Heart left ventricle (tissue), 16 donors: ENCODE measurements around the gene PLEKHA6. TPM values are rescaled to one million over a fixed set of nuclear protein-coding genes. Genes with fewer than 3 reads are reported as not detected.

ENCODE experiments used
- ATAC-seq, 4 donors: fragments of 200-7000 bp; cut with Tn5 transposase; one replicate each; pipeline ENCODE4 v1.9.1; 2020 to 2022; ENCODE audit warnings: moderate library complexity in 4 of 4, mild to moderate bottlenecking in 3 of 4, moderate number of reproducible peaks in 1 of 4
- DNase-seq, 5 donors: peaks; one replicate each; pipeline ENCODE4 v3.0.0-alpha.2; 2020
- H3K27ac ChIP-seq, 12 donors: fragments of 200-600 bp; sonication (generic) in 4 of 12; one replicate each; pipeline versions ENCODE4 v1.5.0 to v1.8.0; 2016 to 2022; ENCODE audit warnings: mild to moderate bottlenecking in 2 of 12
- H3K27me3 ChIP-seq, 9 donors: fragments of 200-600 bp; sonication (generic) in 2 of 9; one replicate each; pipeline versions ENCODE4 v1.5.1 to v1.8.0; 2016 to 2022; ENCODE audit warnings: mild to moderate bottlenecking in 3 of 9
- H3K36me3 ChIP-seq, 9 donors: fragments of 200-600 bp; sonication (generic) in 2 of 9; one replicate each; pipeline versions ENCODE4 v1.5.0 to v1.8.0; 2018 to 2022; ENCODE audit warnings: mild to moderate bottlenecking in 2 of 9
- H3K4me1 ChIP-seq, 12 donors: fragments of 200-600 bp; sonication (generic) in 4 of 12; one replicate each; pipeline versions ENCODE4 v1.5.0 to v1.8.0; 2016 to 2022; ENCODE audit warnings: mild to moderate bottlenecking in 3 of 12
- H3K4me3 ChIP-seq, 12 donors: fragments of 200-600 bp; sonication (generic) in 4 of 12; one replicate each; pipeline versions ENCODE4 v1.5.0 to v1.8.0; 2017 to 2022; ENCODE audit warnings: mild to moderate bottlenecking in 9 of 12, moderate library complexity in 4 of 12
- H3K9me3 ChIP-seq, 12 donors: fragments of 200-600 bp; sonication (generic) in 4 of 12; one replicate each; pipeline versions ENCODE4 v1.5.0 to v1.8.0; 2016 to 2022; ENCODE audit warnings: mild to moderate bottlenecking in 1 of 12
- CTCF ChIP-seq, 12 donors: fragments of 200-600 bp; sonication (generic) in 4 of 12; IDR thresholded peaks; one replicate each; pipeline versions ENCODE4 v1.5.0 to v1.8.0; 2018 to 2022; ENCODE audit warnings: antibody characterized with exemption in 12 of 12, mild to moderate bottlenecking in 5 of 12
- POLR2A ChIP-seq, 2 donors: fragments of 450-650 bp; IDR thresholded peaks; one replicate each; pipeline ENCODE4 v1.6.1; 2017; ENCODE audit warnings: antibody characterized with exemption in 2 of 2, mild to moderate bottlenecking in 2 of 2, moderate library complexity in 2 of 2
- WGBS, 4 donors: extraction: QIAGEN DNeasy Blood & Tissue Kit in 2 of 4; methylation state at CpG; one replicate each; pipeline versions ENCODE4 v1.1.5 to v1.1.7; 2013 to 2018; 5-methylcytosine and 5-hydroxymethylcytosine counted together
- intact Hi-C, 10 donors: fragments of 100-400 bp; cut with DNase I; formaldehyde crosslinking; loops; one replicate each; pipeline versions ENCODE4 v1.11.1 to v1.14.2; 2022
- polyA plus RNA-seq, 2 donors: library from polyadenylated mRNA; stranded (reverse); fragments of 200-250 nt; gene quantifications; one replicate each; pipeline ENCODE4 v1.2.3, GENCODE V29; 2013
- total RNA-seq, 9 donors: library from RNA; depleted of rRNA in 2 of 9; stranded (reverse); fragments of >200 nt in 2 of 9; fragmentation: NEBNext Ultra II Directional in 3 of 9; extraction: Animal tissue kit (Norgen Biotek cat#: 25700) in 3 of 9; gene quantifications; one replicate each; pipeline versions ENCODE4 v1.1.0 to v1.2.4, GENCODE V29; 2016 to 2023
- donor health status: ischemic (EF 13 %, LVEDD 7.1; RV severe dilation, severe dysfunction).
- donor health status: healthy with polysubstance abuse.
- donor health status: DM: no; HTN: yes; CAD: no.
- donor health status: DM: no; HTN: no; CAD: no.
- donor health status: ischemic (EF 25% LVEDD 6.9; RV normal size, moderate dysfunction).
- donor health status: ischemic (EF 25% LVEDD 5.7; RV mildly dilated, moderate dysfunction).
- donor health status: healthy.
- donor health status: DM: yes; HTN: yes; CAD: no.
- donor health status: ischemic (EF 35%, LVEDD 5.7; RV mildly dilated, moderate dysfunction).
- donor health status: nonischemic (EF 11% LVEDD 7.7; RV severe dilation, severe dysfunction).
- donor health status: DM: yes; HTN: yes; CAD: no.
- donor health status: PGD.
- donor health status: ischemic (EF 29% LVEDD 5.4; RV normal size, mild dysfunction).
- donor health status: nonischemic (EF 23%, LVEDD 6.1; RV moderate dilation, normal function).

Gene PLEKHA6
- total and polyA plus RNA-seq, 11 donors: 5.2 to 33.2 (median 18.9) TPM

- Histone ChIP-seq H3K4me3 (peak overlapping the region; percentile 18 to 65 (median 55)), H3K27ac (no peak overlapping the region), H3K27me3 (peaks cover 3 to 40% (median 17%) of the 10 kb centered on the region in 9 donors), H3K4me1 (peaks cover 0 to 18% (median 11%) of the 10 kb centered on the region in 12 donors), H3K36me3 (no peaks in the 10 kb centered on the region), H3K9me3 (no peaks in the 10 kb centered on the region)
- DNase-seq (no peak), ATAC-seq (peak in 3 of 4 donors; percentile 23 to 57 (median 53))
- TF ChIP-seq POLR2A (IDR thresholded peaks at IDR 0.05): no peak
- no peak for TF ChIP-seq CTCF (IDR thresholded peaks at IDR 0.05)
- intact Hi-C loops: no loop called here
- 66 to 79% (median 73%) methylated on average over 22 to 28 of the region's 28 CpGs for WGBS, 4 donors
Observed at GRCh38 chr1:204376919-204377799, 17.4 kb upstream of the PLEKHA6 start.

DNA sequence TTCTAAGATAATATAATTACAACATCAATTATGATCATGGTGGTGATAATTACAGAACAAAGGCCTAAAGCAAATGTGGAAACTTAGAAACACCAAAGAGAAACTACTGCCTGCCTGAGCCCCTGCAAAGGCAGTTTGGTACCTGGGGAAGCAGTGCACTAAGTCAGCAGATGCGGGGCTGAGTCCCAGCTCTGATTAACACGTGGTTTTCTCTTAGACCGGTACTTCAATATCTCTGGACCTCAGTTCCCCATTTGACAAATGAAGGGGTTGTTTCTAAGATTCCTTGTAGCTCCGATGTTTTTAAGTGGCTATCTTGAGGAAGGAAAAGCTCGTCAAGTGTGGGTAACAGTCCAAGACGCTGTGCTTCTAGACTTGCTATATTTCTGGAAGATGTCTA lies 16.7 kb upstream of the PLEKHA6 start:
- intact Hi-C loops: no loop called here
- H3K4me3 ChIP-seq: no peak overlapping the region
- 73 to 88% (median 81%) methylated on average over 6 of the region's 6 CpGs for WGBS, 4 donors
- H3K27ac ChIP-seq: no peak overlapping the region
- ATAC-seq (no peak), DNase-seq (no peak)
- TF ChIP-seq POLR2A (IDR thresholded peaks at IDR 0.05) (no peak), CTCF (IDR thresholded peaks at IDR 0.05) (no peak)
- peaks cover 0 to 18% (median 11%) of the 10 kb centered on the region in 12 donors for H3K4me1 ChIP-seq
- no peaks in the 10 kb centered on the region for H3K36me3 ChIP-seq
- no peaks in the 10 kb centered on the region for H3K9me3 ChIP-seq
- peaks cover 3 to 40% (median 17%) of the 10 kb centered on the region in 9 donors for H3K27me3 ChIP-seq

DNA sequence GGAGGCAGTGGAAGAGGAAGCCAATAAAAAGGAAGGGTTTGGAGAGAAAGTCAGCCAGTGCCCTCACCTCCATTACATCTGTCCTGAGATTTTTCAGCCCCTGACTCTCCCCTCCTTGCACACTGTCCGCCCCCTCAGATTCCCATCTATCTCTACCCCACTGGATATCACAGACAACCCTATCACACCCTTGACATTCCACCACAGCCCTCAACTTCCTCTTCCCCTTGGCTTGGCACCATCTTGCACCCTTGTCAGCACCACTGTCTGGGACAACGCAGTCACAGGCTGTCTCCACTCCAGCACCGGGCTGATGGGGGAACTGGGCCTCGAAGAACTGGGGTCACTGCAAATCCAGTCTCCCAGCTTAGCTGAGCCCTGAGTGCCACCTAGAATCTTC lies 14.2 kb upstream of the PLEKHA6 start:
- intact Hi-C loops: no loop called here
- H3K27me3 ChIP-seq: peaks cover 3 to 36% (median 17%) of the 10 kb centered on the region in 9 donors
- DNase-seq: no peak
- no peak overlapping the region for H3K27ac ChIP-seq
- H3K36me3 ChIP-seq: no peaks in the 10 kb centered on the region
- no peak for ATAC-seq
- TF ChIP-seq CTCF (IDR thresholded peaks at IDR 0.05) (no peak), POLR2A (IDR thresholded peaks at IDR 0.05) (no peak)
- peaks cover 0 to 18% (median 11%) of the 10 kb centered on the region in 12 donors for H3K4me1 ChIP-seq
- H3K4me3 ChIP-seq: no peak overlapping the region
- WGBS, 4 donors: 51 to 56% (median 52%) methylated on average over 4 of the region's 4 CpGs
- no peaks in the 10 kb centered on the region for H3K9me3 ChIP-seq

DNA sequence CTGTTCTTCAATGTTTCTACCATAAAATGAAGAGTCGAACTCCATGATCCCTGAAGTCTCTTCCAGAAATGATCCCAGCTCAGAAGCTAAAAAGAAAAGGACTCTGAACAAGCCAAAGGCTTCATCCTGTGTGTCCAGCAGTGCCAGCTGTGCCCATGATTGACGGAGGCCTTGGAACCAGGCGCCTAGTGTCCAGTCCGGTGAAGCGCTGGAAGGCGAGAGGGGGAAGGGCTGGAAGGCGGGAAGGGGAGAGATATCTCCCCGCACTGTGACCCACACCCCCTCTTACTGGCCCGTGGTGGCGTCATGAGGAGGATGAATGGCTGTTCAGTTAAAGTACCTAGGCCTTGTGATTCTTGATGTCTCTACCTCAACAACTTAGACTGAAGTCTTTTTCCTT lies 10.4 kb upstream of the PLEKHA6 start:
- H3K27ac ChIP-seq: no peak overlapping the region
- no peak overlapping the region for H3K4me3 ChIP-seq
- 86 to 90% (median 87%) methylated on average over 10 of the region's 10 CpGs for WGBS, 4 donors
- DNase-seq: no peak
- H3K9me3 ChIP-seq: no peaks in the 10 kb centered on the region
- intact Hi-C loops: no loop called here
- peaks cover 0 to 4% (median 0%) of the 10 kb centered on the region in 9 donors for H3K27me3 ChIP-seq
- H3K4me1 ChIP-seq: no peaks in the 10 kb centered on the region
- ATAC-seq: no peak
- TF ChIP-seq CTCF (IDR thresholded peaks at IDR 0.05) (no peak), POLR2A (IDR thresholded peaks at IDR 0.05) (no peak)
- H3K36me3 ChIP-seq: no peaks in the 10 kb centered on the region
